HEK293 (cell line): ENCODE measurements around the gene TMEM256.

ENCODE experiments used
- CTCF ChIA-PET: fragments of 350-600 bp; formaldehyde crosslinking; extraction: SDS; loops from one replicate; lab custom pipeline; 2021; ENCODE audit warnings: antibody characterized with exemption; lab: Yijun Ruan, JAX
- POLR2A ChIA-PET: fragments of 300-600 bp; formaldehyde crosslinking; extraction: SDS; loops from one replicate; lab custom pipeline; 2020; ENCODE audit warnings: antibody characterized with exemption, inconsistent platforms; lab: Yijun Ruan, JAX
- H3K27ac ChIP-seq: fragments of 200-500 bp; sonication (Bioruptor generic); 2 replicates; pipeline ENCODE4 v1.5.1; 2014; ENCODE audit warnings: low read depth, low read length, control low read depth, inconsistent platforms; ENCODE audit errors: extremely low read depth
- H3K36me3 ChIP-seq, 2 experiments: fragments of 200-500 bp in 1 of 2; sonication (Bioruptor generic) in 1 of 2; 1 replicate in 1 of 2; 2 replicates in 1 of 2; pipeline ENCODE4 v1.5.1; 2014 to 2017; ENCODE audit warnings: inconsistent platforms in 2 of 2, low read length in 2 of 2; ENCODE audit not compliant: control insufficient read depth in 2 of 2, insufficient read depth in 1 of 2
- H3K4me1 ChIP-seq: fragments of 200-500 bp; sonication (Bioruptor generic); 2 replicates; pipeline ENCODE4 v1.5.1; 2014; ENCODE audit warnings: mild to moderate bottlenecking, low read length, inconsistent platforms; ENCODE audit not compliant: control insufficient read depth, insufficient read depth
- H3K4me3 ChIP-seq: 2 replicates; pipeline ENCODE4 v1.5.1; 2011; ENCODE audit warnings: low read depth, mild to moderate bottlenecking, control low read depth, low read length, moderate library complexity
- H3K9me3 ChIP-seq: fragments of 200-500 bp; sonication (Bioruptor generic); 2 replicates; pipeline ENCODE4 v1.5.1; 2014; ENCODE audit warnings: low read depth, low read length, inconsistent platforms; ENCODE audit not compliant: control insufficient read depth, insufficient read depth
- GLIS2 ChIP-seq: fragments of 450-650 bp; formaldehyde crosslinking; IDR thresholded peaks from 2 replicates; pipeline ENCODE4 v1.5.1; 2016; ENCODE audit warnings: missing biosample characterization, missing genetic modification characterization
- KLF8 ChIP-seq: fragments of 450-650 bp; formaldehyde crosslinking; IDR thresholded peaks from 2 replicates; pipeline ENCODE4 v1.5.1; 2016; ENCODE audit warnings: missing biosample characterization, missing genetic modification characterization
- SALL2 ChIP-seq: fragments of 450-650 bp; formaldehyde crosslinking; IDR thresholded peaks from 2 replicates; pipeline ENCODE4 v1.5.0; 2017; ENCODE audit warnings: missing biosample characterization, mild to moderate bottlenecking, missing genetic modification characterization, borderline replicate concordance
- ZFP69B ChIP-seq: fragments of 450-650 bp; formaldehyde crosslinking; IDR thresholded peaks from 2 replicates; pipeline ENCODE4 v1.5.1; 2016; ENCODE audit warnings: missing biosample characterization, missing genetic modification characterization
- ZNF157 ChIP-seq: fragments of 450-650 bp; formaldehyde crosslinking; IDR thresholded peaks from 2 replicates; pipeline ENCODE4 v1.5.1; 2016; ENCODE audit warnings: missing biosample characterization, missing genetic modification characterization
- ZNF174 ChIP-seq: fragments of 450-650 bp; formaldehyde crosslinking; IDR thresholded peaks from 2 replicates; pipeline ENCODE4 v1.5.0; 2017; ENCODE audit warnings: missing biosample characterization, mild to moderate bottlenecking, missing genetic modification characterization
- ZNF202 ChIP-seq: fragments of 450-650 bp; formaldehyde crosslinking; IDR thresholded peaks from 2 replicates; pipeline ENCODE4 v1.5.1; 2016; ENCODE audit warnings: missing biosample characterization, missing genetic modification characterization, borderline replicate concordance
- ZNF350 ChIP-seq: fragments of 450-650 bp; formaldehyde crosslinking; IDR thresholded peaks from 2 replicates; pipeline ENCODE4 v1.5.0; 2017; ENCODE audit warnings: missing biosample characterization, mild to moderate bottlenecking, missing genetic modification characterization
- ZNF433 ChIP-seq: fragments of 450-650 bp; formaldehyde crosslinking; IDR thresholded peaks from 2 replicates; pipeline ENCODE4 v1.5.1; 2016; ENCODE audit warnings: missing biosample characterization, missing genetic modification characterization, low read depth
- ZNF558 ChIP-seq: fragments of 450-650 bp; formaldehyde crosslinking; IDR thresholded peaks from 2 replicates; pipeline ENCODE4 v1.5.1; 2016; ENCODE audit warnings: missing biosample characterization, missing genetic modification characterization
- ZNF571 ChIP-seq: fragments of 450-650 bp; formaldehyde crosslinking; IDR thresholded peaks from 2 replicates; pipeline ENCODE4 v1.5.0; 2017; ENCODE audit warnings: missing biosample characterization, missing genetic modification characterization
- ZNF670 ChIP-seq: fragments of 450-650 bp; formaldehyde crosslinking; IDR thresholded peaks from 2 replicates; pipeline ENCODE4 v1.5.1; 2016; ENCODE audit warnings: missing biosample characterization, missing genetic modification characterization, low read depth
- ZNF785 ChIP-seq: fragments of 450-650 bp; formaldehyde crosslinking; IDR thresholded peaks from 2 replicates; pipeline ENCODE4 v1.5.1; 2016; ENCODE audit warnings: missing biosample characterization, missing genetic modification characterization
- ZSCAN30 ChIP-seq: fragments of 450-650 bp; IDR thresholded peaks from 2 replicates; pipeline ENCODE4 v1.5.1; 2018; ENCODE audit warnings: missing biosample characterization, mild to moderate bottlenecking, missing genetic modification characterization, moderate library complexity
- TF ChIP-seq, protein P1 (sequence below): fragments of 450-650 bp; formaldehyde crosslinking; IDR thresholded peaks from 2 replicates; pipeline ENCODE4 v1.5.1; 2016; ENCODE audit warnings: missing biosample characterization, missing genetic modification characterization
- TF ChIP-seq, protein P2 (sequence below): fragments of 450-650 bp; formaldehyde crosslinking; IDR thresholded peaks from 2 replicates; pipeline ENCODE4 v1.5.1; 2016; ENCODE audit warnings: missing biosample characterization, missing genetic modification characterization, borderline replicate concordance
- TF ChIP-seq, protein P3 (sequence below): fragments of 450-650 bp; formaldehyde crosslinking; IDR thresholded peaks from 2 replicates; pipeline ENCODE4 v1.5.1; 2016; ENCODE audit warnings: missing biosample characterization, missing genetic modification characterization
- TF ChIP-seq, protein P4 (sequence below): fragments of 450-650 bp; formaldehyde crosslinking; IDR thresholded peaks from 2 replicates; pipeline ENCODE4 v1.5.1; 2017; ENCODE audit warnings: missing biosample characterization, missing genetic modification characterization
- TF ChIP-seq, protein P5 (sequence below): fragments of 450-650 bp; formaldehyde crosslinking; IDR thresholded peaks from 2 replicates; pipeline ENCODE4 v1.5.1; 2016; ENCODE audit warnings: missing biosample characterization, missing genetic modification characterization

The TMEM256 gene

DNA sequence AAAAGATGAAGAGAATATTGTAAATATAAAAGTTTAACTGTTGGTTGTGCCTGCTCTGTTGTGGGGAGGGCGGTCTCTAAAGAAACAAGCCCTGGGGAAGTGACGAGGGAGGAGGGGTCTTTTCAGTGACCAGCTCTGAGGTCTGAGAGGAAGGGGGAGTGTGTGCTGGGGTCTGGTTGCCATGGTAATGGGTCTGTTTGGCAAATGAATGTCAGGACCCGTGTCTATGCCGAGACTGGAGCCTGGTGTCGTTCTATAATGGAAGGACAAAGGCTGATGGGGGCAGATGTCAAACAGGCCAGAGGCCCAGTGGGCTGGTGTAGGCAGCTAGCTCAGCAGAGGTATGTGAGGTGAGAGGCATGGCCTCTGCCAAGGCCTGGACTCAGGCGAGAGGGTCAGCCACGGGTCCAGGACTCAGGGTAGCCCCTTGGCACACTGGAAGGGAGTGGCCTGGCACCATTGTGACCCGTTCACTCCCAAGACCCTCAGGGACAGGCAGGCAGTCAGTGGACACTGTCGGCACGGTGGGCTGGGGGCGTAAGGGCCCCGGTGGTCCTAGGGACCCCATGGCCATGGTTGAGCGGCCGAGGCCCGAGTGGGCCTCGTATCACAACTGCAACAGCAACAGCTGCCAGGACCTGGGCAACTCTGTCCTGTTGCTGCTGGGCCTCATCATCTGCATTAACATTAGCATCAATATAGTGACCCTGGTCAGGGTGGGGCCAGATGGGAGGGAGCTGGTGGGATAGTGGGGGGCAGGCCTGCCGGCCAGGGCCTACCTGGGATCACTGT lies 16.1 kb upstream of the TMEM256 start, which contains the start of gene SPEM1:
SPEM1 (plus strand) TSS at position 506 of the 792 bp plus-strand sequence; CDS start at position 567, 61 bp downstream.
- ChIA-PET CTCF (interaction anchor here (0.7 kb wide), 1 partner anchor 20 kb away, joined by 3 read pairs; no protein-coding TSS in a partner anchor), POLR2A (interaction anchor here (1.1 to 1.3 kb wide), 3 partner anchors 15 to 16 kb away, joined by 3 to 6 read pairs (median 4); partner anchors contain the start of genes TMEM102 and TMEM256)
- Histone ChIP-seq H3K36me3 (peaks cover 0 to 35% of the 10 kb centered on the region in 2 experiments; a peak in 1 of 3 replicates), H3K4me3 (no peak within 1 kb of the TSS), H3K27ac (no peak within 1 kb of the TSS), H3K4me1 (no peaks in the 10 kb centered on the region), H3K9me3 (no peaks in the 10 kb centered on the region)
- TF ChIP-seq KLF8 = no peak
- TF ChIP-seq ZNF558 (tag by site-specific recombination) = no peak
- TF ChIP-seq ZNF202 (tag by site-specific recombination) = no peak
- TF ChIP-seq, protein P1, sequence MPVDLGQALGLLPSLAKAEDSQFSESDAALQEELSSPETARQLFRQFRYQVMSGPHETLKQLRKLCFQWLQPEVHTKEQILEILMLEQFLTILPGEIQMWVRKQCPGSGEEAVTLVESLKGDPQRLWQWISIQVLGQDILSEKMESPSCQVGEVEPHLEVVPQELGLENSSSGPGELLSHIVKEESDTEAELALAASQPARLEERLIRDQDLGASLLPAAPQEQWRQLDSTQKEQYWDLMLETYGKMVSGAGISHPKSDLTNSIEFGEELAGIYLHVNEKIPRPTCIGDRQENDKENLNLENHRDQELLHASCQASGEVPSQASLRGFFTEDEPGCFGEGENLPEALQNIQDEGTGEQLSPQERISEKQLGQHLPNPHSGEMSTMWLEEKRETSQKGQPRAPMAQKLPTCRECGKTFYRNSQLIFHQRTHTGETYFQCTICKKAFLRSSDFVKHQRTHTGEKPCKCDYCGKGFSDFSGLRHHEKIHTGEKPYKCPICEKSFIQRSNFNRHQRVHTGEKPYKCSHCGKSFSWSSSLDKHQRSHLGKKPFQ (tag by site-specific recombination) = no peak
- TF ChIP-seq, protein P2, sequence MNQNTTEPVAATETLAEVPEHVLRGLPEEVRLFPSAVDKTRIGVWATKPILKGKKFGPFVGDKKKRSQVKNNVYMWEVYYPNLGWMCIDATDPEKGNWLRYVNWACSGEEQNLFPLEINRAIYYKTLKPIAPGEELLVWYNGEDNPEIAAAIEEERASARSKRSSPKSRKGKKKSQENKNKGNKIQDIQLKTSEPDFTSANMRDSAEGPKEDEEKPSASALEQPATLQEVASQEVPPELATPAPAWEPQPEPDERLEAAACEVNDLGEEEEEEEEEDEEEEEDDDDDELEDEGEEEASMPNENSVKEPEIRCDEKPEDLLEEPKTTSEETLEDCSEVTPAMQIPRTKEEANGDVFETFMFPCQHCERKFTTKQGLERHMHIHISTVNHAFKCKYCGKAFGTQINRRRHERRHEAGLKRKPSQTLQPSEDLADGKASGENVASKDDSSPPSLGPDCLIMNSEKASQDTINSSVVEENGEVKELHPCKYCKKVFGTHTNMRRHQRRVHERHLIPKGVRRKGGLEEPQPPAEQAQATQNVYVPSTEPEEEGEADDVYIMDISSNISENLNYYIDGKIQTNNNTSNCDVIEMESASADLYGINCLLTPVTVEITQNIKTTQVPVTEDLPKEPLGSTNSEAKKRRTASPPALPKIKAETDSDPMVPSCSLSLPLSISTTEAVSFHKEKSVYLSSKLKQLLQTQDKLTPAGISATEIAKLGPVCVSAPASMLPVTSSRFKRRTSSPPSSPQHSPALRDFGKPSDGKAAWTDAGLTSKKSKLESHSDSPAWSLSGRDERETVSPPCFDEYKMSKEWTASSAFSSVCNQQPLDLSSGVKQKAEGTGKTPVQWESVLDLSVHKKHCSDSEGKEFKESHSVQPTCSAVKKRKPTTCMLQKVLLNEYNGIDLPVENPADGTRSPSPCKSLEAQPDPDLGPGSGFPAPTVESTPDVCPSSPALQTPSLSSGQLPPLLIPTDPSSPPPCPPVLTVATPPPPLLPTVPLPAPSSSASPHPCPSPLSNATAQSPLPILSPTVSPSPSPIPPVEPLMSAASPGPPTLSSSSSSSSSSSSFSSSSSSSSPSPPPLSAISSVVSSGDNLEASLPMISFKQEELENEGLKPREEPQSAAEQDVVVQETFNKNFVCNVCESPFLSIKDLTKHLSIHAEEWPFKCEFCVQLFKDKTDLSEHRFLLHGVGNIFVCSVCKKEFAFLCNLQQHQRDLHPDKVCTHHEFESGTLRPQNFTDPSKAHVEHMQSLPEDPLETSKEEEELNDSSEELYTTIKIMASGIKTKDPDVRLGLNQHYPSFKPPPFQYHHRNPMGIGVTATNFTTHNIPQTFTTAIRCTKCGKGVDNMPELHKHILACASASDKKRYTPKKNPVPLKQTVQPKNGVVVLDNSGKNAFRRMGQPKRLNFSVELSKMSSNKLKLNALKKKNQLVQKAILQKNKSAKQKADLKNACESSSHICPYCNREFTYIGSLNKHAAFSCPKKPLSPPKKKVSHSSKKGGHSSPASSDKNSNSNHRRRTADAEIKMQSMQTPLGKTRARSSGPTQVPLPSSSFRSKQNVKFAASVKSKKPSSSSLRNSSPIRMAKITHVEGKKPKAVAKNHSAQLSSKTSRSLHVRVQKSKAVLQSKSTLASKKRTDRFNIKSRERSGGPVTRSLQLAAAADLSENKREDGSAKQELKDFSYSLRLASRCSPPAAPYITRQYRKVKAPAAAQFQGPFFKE (tag by site-specific recombination) = no peak
- TF ChIP-seq, protein P3, sequence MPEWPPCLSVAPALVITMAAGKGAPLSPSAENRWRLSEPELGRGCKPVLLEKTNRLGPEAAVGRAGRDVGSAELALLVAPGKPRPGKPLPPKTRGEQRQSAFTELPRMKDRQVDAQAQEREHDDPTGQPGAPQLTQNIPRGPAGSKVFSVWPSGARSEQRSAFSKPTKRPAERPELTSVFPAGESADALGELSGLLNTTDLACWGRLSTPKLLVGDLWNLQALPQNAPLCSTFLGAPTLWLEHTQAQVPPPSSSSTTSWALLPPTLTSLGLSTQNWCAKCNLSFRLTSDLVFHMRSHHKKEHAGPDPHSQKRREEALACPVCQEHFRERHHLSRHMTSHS (tag by site-specific recombination) = no peak
- TF ChIP-seq, protein P4, sequence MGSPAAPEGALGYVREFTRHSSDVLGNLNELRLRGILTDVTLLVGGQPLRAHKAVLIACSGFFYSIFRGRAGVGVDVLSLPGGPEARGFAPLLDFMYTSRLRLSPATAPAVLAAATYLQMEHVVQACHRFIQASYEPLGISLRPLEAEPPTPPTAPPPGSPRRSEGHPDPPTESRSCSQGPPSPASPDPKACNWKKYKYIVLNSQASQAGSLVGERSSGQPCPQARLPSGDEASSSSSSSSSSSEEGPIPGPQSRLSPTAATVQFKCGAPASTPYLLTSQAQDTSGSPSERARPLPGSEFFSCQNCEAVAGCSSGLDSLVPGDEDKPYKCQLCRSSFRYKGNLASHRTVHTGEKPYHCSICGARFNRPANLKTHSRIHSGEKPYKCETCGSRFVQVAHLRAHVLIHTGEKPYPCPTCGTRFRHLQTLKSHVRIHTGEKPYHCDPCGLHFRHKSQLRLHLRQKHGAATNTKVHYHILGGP (tag by site-specific recombination) = no peak
- no peak for TF ChIP-seq ZSCAN30 (tag by site-specific recombination)
- no peak for TF ChIP-seq GLIS2 (tag by site-specific recombination)
- TF ChIP-seq ZNF670 = no peak
- TF ChIP-seq ZNF157 (tag by site-specific recombination) = no peak

DNA sequence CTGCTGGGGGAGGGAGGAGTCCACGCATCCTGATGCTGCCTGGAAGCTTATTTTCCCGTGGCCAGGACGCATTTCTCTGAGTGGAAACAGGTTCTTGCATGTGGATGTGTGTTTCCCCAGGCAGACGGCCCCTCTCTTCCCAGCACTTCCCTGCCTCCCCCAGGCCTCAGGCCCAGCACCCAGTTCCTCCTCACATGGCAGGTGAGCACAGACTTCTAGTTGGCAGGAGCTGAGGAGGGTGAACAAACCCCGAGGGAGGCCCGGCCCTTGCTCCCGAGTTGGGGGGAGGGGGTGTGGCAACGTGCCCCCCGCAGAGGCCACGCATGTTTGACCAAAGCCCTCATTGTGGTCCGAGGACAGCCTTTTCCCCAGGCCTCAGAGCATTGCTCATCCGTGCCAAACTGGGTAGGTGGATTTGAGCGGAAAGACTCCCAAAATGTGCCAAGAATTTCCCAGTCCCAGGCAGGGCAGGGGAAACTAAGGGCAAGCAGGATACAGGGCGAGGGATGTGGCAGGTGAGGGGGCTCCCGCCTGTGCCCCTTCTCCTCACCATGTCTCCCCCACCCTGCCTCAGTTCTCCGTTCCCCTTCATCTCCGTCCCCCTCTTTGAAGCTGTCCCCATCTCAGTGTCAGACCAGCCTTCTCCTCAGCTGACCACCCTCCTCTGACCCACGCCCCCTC lies 14.7 kb upstream of the TMEM256 start:
- H3K4me3 ChIP-seq = no peak overlapping the region
- H3K9me3 ChIP-seq = no peaks in the 10 kb centered on the region
- no peaks in the 10 kb centered on the region for H3K4me1 ChIP-seq
- peaks cover 0 to 42% of the 10 kb centered on the region in 2 experiments; a peak in 1 of 3 replicates for H3K36me3 ChIP-seq
- H3K27ac ChIP-seq = no peak overlapping the region
- CTCF ChIA-PET = interaction anchor here (0.5 kb wide), 1 partner anchor 18 kb away, joined by 4 read pairs; no protein-coding TSS in a partner anchor
- POLR2A ChIA-PET = interaction anchor here (1.2 kb wide), 1 partner anchor 15 kb away, joined by 3 read pairs; the partner anchor contains the start of gene TMEM256
- TF ChIP-seq ZNF350 (tag by site-specific recombination) (no peak), ZFP69B (tag by site-specific recombination) (no peak), ZNF433 (no peak), ZNF174 (tag by site-specific recombination) (no peak), SALL2 (tag by site-specific recombination) (no peak), ZNF571 (tag by site-specific recombination) (no peak), ZNF785 (tag by site-specific recombination) (no peak)
- TF ChIP-seq, protein P5, sequence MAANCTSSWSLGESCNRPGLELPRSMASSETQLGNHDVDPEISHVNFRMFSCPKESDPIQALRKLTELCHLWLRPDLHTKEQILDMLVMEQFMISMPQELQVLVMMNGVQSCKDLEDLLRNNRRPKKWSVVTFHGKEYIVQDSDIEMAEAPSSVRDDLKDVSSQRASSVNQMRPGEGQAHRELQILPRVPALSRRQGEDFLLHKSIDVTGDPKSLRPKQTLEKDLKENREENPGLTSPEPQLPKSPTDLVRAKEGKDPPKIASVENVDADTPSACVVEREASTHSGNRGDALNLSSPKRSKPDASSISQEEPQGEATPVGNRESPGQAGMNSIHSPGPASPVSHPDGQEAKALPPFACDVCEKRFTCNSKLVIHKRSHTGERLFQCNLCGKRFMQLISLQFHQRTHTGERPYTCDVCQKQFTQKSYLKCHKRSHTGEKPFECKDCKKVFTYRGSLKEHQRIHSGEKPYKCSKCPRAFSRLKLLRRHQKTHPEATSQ (tag by site-specific recombination) = no peak
